Suprapubic skin (tissue), 4 donors: ENCODE measurements around the gene C16orf86.

Experiments
- EP300 ChIP-seq: sonication (generic); formaldehyde crosslinking; IDR thresholded peaks from one replicate; pipeline ENCODE4 v1.6.1; 2017; ENCODE audit warnings: antibody characterized with exemption
- POLR2A ChIP-seq, 2 donors: fragments of 450-650 bp; IDR thresholded peaks; one replicate each; pipeline ENCODE4 v1.6.1; 2017; ENCODE audit warnings: antibody characterized with exemption in 2 of 2, mild to moderate bottlenecking in 2 of 2, moderate library complexity in 2 of 2
- POLR2AphosphoS5 ChIP-seq, 3 donors: sonication (generic); formaldehyde crosslinking; IDR thresholded peaks; one replicate each; pipeline ENCODE4 v1.6.1; 2017; ENCODE audit warnings: antibody characterized with exemption in 3 of 3
- TF ChIP-seq, protein P1 (sequence below), 2 donors: fragments of 200-600 bp in 1 of 2; fragments of 450-650 bp in 1 of 2; sonication (generic) in 1 of 2; IDR thresholded peaks; one replicate each; pipeline ENCODE4 v1.5.1; 2016 to 2019; ENCODE audit warnings: antibody characterized with exemption in 2 of 2, mild to moderate bottlenecking in 1 of 2, moderate library complexity in 1 of 2

DNA sequence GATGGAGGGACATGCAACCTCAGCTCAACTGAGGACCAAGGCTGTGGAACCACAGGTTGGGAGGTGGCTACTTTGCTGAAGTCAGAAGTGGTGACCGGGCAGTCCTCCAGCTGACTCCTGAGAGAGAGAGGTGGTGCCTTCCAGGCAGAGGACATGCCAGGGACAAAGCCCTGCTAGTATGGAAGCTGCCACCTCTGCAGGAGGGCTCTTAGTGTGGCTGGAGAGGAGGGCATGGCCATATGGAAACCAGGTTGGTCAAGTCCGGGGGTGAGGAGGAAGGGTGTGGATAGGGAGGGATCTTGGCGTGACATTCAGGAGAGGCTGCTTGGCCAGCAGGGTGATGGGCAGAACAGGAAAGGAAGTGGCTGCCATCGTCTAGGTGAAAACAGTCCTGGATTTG is 5.7 kb downstream of the C16orf86 start:
- no peak for TF ChIP-seq POLR2A (IDR thresholded peaks at IDR 0.05)
- TF ChIP-seq, protein P1, sequence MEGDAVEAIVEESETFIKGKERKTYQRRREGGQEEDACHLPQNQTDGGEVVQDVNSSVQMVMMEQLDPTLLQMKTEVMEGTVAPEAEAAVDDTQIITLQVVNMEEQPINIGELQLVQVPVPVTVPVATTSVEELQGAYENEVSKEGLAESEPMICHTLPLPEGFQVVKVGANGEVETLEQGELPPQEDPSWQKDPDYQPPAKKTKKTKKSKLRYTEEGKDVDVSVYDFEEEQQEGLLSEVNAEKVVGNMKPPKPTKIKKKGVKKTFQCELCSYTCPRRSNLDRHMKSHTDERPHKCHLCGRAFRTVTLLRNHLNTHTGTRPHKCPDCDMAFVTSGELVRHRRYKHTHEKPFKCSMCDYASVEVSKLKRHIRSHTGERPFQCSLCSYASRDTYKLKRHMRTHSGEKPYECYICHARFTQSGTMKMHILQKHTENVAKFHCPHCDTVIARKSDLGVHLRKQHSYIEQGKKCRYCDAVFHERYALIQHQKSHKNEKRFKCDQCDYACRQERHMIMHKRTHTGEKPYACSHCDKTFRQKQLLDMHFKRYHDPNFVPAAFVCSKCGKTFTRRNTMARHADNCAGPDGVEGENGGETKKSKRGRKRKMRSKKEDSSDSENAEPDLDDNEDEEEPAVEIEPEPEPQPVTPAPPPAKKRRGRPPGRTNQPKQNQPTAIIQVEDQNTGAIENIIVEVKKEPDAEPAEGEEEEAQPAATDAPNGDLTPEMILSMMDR (IDR thresholded peaks at IDR 0.05), result no peak
- no peak for TF ChIP-seq EP300
- no peak for TF ChIP-seq POLR2AphosphoS5 (IDR thresholded peaks at IDR 0.05)
